KMS-11 (cell line): ENCODE measurements around the gene PCDHB13.

Experiments used
- H2AFZ ChIP-seq: fragments of 200-600 bp; sonication (generic); 2 replicates; pipeline ENCODE4 v1.6.1; 2016; ENCODE audit warnings: antibody characterized with exemption, mixed run types, low read depth
- H3K27ac ChIP-seq: fragments of 200-600 bp; sonication (generic); 2 replicates; pipeline ENCODE4 v1.6.1; 2016; ENCODE audit warnings: mild to moderate bottlenecking, mixed run types
- H3K27me3 ChIP-seq: fragments of 200-600 bp; sonication (generic); 2 replicates; pipeline ENCODE4 v1.6.1; 2017; ENCODE audit warnings: mild to moderate bottlenecking, low read depth, mixed run types, moderate library complexity; ENCODE audit not compliant: insufficient read depth
- H3K36me3 ChIP-seq: fragments of 200-600 bp; sonication (generic); 2 replicates; pipeline ENCODE4 v1.6.1; 2017; ENCODE audit warnings: mild to moderate bottlenecking, mixed run types; ENCODE audit not compliant: insufficient read depth
- H3K4me1 ChIP-seq: fragments of 200-600 bp; sonication (generic); 2 replicates; pipeline ENCODE4 v1.6.1; 2016; ENCODE audit warnings: mild to moderate bottlenecking, low read depth, mixed run types; ENCODE audit not compliant: poor library complexity, severe bottlenecking
- H3K4me2 ChIP-seq: fragments of 200-600 bp; sonication (generic); 2 replicates; pipeline ENCODE4 v1.7.0; 2016; ENCODE audit warnings: mild to moderate bottlenecking, mixed run types
- H3K4me3 ChIP-seq: fragments of 200-600 bp; sonication (generic); IDR thresholded peaks from 2 replicates; pipeline ENCODE4 v1.6.1; 2017; ENCODE audit warnings: low read depth, low read length, mixed read lengths; ENCODE audit not compliant: insufficient read depth
- H3K79me2 ChIP-seq: fragments of 200-600 bp; sonication (generic); 2 replicates; pipeline ENCODE4 v1.6.1; 2016; ENCODE audit warnings: low read depth, mixed run types; ENCODE audit not compliant: insufficient read depth
- H3K9ac ChIP-seq: fragments of 200-600 bp; sonication (generic); 2 replicates; pipeline ENCODE4 v1.6.1; 2016; ENCODE audit warnings: mild to moderate bottlenecking, mixed run types
- H4K20me1 ChIP-seq: fragments of 200-600 bp; sonication (generic); 2 replicates; pipeline ENCODE4 v1.6.1; 2016; ENCODE audit warnings: mild to moderate bottlenecking, mixed run types; ENCODE audit not compliant: insufficient read depth
- CTCF ChIP-seq: fragments of 200-600 bp; sonication (generic); conservative IDR thresholded peaks from 2 replicates; pipeline ENCODE4 v1.6.1; 2017; ENCODE audit warnings: low read depth, mild to moderate bottlenecking, antibody characterized with exemption, low read length, moderate library complexity, mixed read lengths

Gene PCDHB13

GRCh38 chr5:141250576-141250975, 36.9 kb downstream of the PCDHB13 start:
- Histone ChIP-seq H4K20me1 (no peaks in the 10 kb centered on the region), H3K4me3 (no peak overlapping the region), H3K27ac (no peak overlapping the region), H3K36me3 (no peaks in the 10 kb centered on the region), H3K79me2 (no peaks in the 10 kb centered on the region), H3K9ac (no peak overlapping the region), H3K4me2 (no peak overlapping the region), H2AFZ (no peak overlapping the region), H3K27me3 (no peaks in the 10 kb centered on the region), H3K4me1 (no peaks in the 10 kb centered on the region)
- no peak for TF ChIP-seq CTCF

- Histone ChIP-seq H3K4me1 (no peaks in the 10 kb centered on the region), H3K79me2 (no peaks in the 10 kb centered on the region), H3K9ac (no peak overlapping the region), H4K20me1 (no peaks in the 10 kb centered on the region), H3K27ac (no peak overlapping the region), H3K36me3 (no peaks in the 10 kb centered on the region), H2AFZ (no peak overlapping the region), H3K4me3 (no peak overlapping the region), H3K4me2 (no peak overlapping the region), H3K27me3 (no peaks in the 10 kb centered on the region)
- no peak for TF ChIP-seq CTCF
Observed at GRCh38 chr5:141258464-141258863, 44.7 kb downstream of the PCDHB13 start.

GRCh38 chr5:141258948-141259347, 45.2 kb downstream of the PCDHB13 start:
- Histone ChIP-seq H3K9ac (no peak overlapping the region), H2AFZ (no peak overlapping the region), H3K27ac (no peak overlapping the region), H3K4me2 (no peak overlapping the region), H3K79me2 (no peaks in the 10 kb centered on the region), H4K20me1 (no peaks in the 10 kb centered on the region), H3K36me3 (no peaks in the 10 kb centered on the region), H3K4me1 (no peaks in the 10 kb centered on the region), H3K27me3 (no peaks in the 10 kb centered on the region), H3K4me3 (no peak overlapping the region)
- no peak for TF ChIP-seq CTCF

- no peaks in the 10 kb centered on the region for H3K36me3 ChIP-seq
- no peak overlapping the region for H3K4me2 ChIP-seq
- no peak overlapping the region for H3K9ac ChIP-seq
- TF ChIP-seq CTCF, result no peak
- H3K79me2 ChIP-seq, result no peaks in the 10 kb centered on the region
- H3K27ac ChIP-seq, result no peak overlapping the region
- no peak overlapping the region for H2AFZ ChIP-seq
- no peaks in the 10 kb centered on the region for H3K4me1 ChIP-seq
- no peak overlapping the region for H3K4me3 ChIP-seq
- no peaks in the 10 kb centered on the region for H4K20me1 ChIP-seq
- no peaks in the 10 kb centered on the region for H3K27me3 ChIP-seq
Observed at GRCh38 chr5:141260458-141261237, 46.9 kb downstream of the PCDHB13 start.
